ENCODE data around the gene GPRC5C. TPM values are rescaled to one million over a fixed set of nuclear protein-coding genes. Genes with fewer than 3 reads are reported as not detected.
A peak's percentile ranks its signal among the peaks of the same experiment; 100 is the strongest.

Gene GPRC5C
- total and polyA plus RNA-seq, 2 of the 13 experiments (the other 11 are each of a cell fraction or from before 2014, with no cell fraction given): 85.6 to 300 TPM

DNA sequence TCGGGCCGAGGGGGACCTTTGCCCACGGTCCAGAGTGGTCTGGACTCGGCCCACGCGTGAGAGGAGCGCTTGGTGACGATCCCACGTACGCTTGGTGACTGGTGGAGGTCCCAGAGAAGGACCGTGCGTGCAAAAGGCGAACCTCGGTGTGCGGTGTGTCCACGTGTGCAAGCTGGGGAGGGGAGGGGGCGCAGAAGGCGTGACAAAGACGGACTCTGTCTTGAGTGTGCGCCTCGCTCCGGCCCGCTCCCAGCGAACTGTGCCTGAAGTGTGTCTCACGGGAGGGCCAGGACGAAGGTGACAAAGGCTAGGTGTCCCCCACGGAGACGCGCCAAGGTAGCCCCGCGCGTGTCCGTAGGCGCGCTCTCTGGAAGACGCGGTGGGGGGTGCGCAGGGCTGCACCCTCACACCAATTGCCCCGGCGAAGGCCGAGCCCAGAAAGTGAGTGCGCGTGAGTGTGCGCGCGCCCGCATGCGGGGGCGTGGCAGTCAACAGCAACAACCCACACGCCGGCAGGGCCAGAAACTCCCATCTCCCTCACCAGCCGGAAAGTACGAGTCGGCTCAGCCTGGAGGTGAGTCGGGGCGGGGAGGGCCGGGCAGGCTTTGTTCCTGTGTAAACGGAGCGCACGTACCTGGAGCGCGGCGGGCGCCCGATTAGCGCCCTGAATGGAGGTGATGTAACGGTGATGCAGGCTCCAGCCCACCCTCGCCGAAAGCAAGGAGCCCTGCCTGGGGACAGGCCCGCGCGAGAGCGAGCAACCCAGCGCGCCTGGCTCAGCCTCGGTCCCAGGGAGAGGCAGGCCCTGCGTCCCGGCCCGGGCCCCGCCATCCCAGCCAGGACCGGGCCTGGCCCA lies at the start of gene GPRC5C (continued):
- TF ChIP-seq, protein P1, sequence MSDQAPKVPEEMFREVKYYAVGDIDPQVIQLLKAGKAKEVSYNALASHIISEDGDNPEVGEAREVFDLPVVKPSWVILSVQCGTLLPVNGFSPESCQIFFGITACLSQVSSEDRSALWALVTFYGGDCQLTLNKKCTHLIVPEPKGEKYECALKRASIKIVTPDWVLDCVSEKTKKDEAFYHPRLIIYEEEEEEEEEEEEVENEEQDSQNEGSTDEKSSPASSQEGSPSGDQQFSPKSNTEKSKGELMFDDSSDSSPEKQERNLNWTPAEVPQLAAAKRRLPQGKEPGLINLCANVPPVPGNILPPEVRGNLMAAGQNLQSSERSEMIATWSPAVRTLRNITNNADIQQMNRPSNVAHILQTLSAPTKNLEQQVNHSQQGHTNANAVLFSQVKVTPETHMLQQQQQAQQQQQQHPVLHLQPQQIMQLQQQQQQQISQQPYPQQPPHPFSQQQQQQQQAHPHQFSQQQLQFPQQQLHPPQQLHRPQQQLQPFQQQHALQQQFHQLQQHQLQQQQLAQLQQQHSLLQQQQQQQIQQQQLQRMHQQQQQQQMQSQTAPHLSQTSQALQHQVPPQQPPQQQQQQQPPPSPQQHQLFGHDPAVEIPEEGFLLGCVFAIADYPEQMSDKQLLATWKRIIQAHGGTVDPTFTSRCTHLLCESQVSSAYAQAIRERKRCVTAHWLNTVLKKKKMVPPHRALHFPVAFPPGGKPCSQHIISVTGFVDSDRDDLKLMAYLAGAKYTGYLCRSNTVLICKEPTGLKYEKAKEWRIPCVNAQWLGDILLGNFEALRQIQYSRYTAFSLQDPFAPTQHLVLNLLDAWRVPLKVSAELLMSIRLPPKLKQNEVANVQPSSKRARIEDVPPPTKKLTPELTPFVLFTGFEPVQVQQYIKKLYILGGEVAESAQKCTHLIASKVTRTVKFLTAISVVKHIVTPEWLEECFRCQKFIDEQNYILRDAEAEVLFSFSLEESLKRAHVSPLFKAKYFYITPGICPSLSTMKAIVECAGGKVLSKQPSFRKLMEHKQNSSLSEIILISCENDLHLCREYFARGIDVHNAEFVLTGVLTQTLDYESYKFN (CRISPR knock-in tag; conservative IDR thresholded peaks at IDR 0.05): peak; percentile 65; the same call in 1 of the 2 replicates
- peak; percentile 97 for TF ChIP-seq AGO2 (optimal IDR thresholded peaks at IDR 0.05; ENCODE audit: low read depth, low read length)
- no peak; the same call in 1 of the 2 replicates for TF ChIP-seq CEBPB (IDR thresholded peaks at IDR 0.05; ENCODE audit: borderline replicate concordance, low read depth, low read length)
- no peak for TF ChIP-seq MTA3 (CRISPR knock-in tag; IDR thresholded peaks at IDR 0.05)
- peak; percentile 90 for TF ChIP-seq FIP1L1 (IDR thresholded peaks at IDR 0.05; ENCODE audit: borderline replicate concordance, insufficient read depth, low read depth, low read length)
- TF ChIP-seq, protein P2, sequence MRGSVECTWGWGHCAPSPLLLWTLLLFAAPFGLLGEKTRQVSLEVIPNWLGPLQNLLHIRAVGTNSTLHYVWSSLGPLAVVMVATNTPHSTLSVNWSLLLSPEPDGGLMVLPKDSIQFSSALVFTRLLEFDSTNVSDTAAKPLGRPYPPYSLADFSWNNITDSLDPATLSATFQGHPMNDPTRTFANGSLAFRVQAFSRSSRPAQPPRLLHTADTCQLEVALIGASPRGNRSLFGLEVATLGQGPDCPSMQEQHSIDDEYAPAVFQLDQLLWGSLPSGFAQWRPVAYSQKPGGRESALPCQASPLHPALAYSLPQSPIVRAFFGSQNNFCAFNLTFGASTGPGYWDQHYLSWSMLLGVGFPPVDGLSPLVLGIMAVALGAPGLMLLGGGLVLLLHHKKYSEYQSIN (CRISPR knock-in tag; IDR thresholded peaks at IDR 0.05; ENCODE audit: borderline replicate concordance): no peak; the same call in 1 of the 2 replicates
- peak; percentile 84; the same call in 1 of the 2 replicates for TF ChIP-seq ZNF788 (CRISPR knock-in tag; IDR thresholded peaks at IDR 0.05; ENCODE audit: borderline replicate concordance)
- TF ChIP-seq, protein P3, sequence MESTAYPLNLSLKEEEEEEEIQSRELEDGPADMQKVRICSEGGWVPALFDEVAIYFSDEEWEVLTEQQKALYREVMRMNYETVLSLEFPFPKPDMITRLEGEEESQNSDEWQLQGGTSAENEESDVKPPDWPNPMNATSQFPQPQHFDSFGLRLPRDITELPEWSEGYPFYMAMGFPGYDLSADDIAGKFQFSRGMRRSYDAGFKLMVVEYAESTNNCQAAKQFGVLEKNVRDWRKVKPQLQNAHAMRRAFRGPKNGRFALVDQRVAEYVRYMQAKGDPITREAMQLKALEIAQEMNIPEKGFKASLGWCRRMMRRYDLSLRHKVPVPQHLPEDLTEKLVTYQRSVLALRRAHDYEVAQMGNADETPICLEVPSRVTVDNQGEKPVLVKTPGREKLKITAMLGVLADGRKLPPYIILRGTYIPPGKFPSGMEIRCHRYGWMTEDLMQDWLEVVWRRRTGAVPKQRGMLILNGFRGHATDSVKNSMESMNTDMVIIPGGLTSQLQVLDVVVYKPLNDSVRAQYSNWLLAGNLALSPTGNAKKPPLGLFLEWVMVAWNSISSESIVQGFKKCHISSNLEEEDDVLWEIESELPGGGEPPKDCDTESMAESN (CRISPR knock-in tag; conservative IDR thresholded peaks at IDR 0.05): peak; percentile 87
- no peak for TF ChIP-seq ZNF766 (CRISPR knock-in tag; IDR thresholded peaks at IDR 0.05; ENCODE audit: borderline replicate concordance)
- TF ChIP-seq, protein P4, sequence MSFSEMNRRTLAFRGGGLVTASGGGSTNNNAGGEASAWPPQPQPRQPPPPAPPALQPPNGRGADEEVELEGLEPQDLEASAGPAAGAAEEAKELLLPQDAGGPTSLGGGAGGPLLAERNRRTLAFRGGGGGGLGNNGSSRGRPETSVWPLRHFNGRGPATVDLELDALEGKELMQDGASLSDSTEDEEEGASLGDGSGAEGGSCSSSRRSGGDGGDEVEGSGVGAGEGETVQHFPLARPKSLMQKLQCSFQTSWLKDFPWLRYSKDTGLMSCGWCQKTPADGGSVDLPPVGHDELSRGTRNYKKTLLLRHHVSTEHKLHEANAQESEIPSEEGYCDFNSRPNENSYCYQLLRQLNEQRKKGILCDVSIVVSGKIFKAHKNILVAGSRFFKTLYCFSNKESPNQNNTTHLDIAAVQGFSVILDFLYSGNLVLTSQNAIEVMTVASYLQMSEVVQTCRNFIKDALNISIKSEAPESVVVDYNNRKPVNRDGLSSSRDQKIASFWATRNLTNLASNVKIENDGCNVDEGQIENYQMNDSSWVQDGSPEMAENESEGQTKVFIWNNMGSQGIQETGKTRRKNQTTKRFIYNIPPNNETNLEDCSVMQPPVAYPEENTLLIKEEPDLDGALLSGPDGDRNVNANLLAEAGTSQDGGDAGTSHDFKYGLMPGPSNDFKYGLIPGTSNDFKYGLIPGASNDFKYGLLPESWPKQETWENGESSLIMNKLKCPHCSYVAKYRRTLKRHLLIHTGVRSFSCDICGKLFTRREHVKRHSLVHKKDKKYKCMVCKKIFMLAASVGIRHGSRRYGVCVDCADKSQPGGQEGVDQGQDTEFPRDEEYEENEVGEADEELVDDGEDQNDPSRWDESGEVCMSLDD (CRISPR knock-in tag; IDR thresholded peaks at IDR 0.05; ENCODE audit: borderline replicate concordance): no peak; the same call in 1 of the 2 replicates
- TF ChIP-seq EP300 (IDR thresholded peaks at IDR 0.05; ENCODE audit: low read depth in 2 of 2, low read length in 2 of 2): no peak
- 0 out of 2 replicates have a peak, but pooled peaks have one; percentile 50 for TF ChIP-seq EP300 (CRISPR knock-in tag; IDR thresholded peaks at IDR 0.05; ENCODE audit: borderline replicate concordance)
- peak; percentile 67; the same call in 1 of the 2 replicates for TF ChIP-seq HOXA9 (CRISPR knock-in tag; IDR thresholded peaks at IDR 0.05; ENCODE audit: borderline replicate concordance)
- peak; percentile 85 for TF ChIP-seq ARNTL (CRISPR knock-in tag; IDR thresholded peaks at IDR 0.05)

All from HepG2 (cell line).